ENCODE results near the gene GUCA2A.

DNA sequence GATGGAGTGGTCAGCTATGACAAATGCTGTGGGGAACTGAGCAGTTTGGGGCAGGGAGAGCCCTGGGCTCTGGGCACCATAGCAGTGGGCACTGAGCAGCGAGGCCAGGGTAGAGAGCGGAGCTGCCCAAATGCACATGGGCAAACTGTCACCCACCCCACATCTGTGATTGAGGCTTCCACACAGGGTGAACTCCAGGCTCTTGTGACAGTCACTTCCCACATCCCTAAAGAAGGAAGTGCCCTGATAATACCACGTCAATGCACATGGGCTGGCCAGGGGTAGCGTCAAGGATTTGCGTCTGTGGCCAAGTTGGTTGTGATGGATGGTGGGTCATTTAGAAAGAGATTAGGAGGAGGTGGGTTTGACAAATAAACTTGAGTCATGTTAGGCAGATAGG, 13.9 kb downstream of the GUCA2A start:
- TF ChIP-seq, protein P1, sequence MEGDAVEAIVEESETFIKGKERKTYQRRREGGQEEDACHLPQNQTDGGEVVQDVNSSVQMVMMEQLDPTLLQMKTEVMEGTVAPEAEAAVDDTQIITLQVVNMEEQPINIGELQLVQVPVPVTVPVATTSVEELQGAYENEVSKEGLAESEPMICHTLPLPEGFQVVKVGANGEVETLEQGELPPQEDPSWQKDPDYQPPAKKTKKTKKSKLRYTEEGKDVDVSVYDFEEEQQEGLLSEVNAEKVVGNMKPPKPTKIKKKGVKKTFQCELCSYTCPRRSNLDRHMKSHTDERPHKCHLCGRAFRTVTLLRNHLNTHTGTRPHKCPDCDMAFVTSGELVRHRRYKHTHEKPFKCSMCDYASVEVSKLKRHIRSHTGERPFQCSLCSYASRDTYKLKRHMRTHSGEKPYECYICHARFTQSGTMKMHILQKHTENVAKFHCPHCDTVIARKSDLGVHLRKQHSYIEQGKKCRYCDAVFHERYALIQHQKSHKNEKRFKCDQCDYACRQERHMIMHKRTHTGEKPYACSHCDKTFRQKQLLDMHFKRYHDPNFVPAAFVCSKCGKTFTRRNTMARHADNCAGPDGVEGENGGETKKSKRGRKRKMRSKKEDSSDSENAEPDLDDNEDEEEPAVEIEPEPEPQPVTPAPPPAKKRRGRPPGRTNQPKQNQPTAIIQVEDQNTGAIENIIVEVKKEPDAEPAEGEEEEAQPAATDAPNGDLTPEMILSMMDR (conservative IDR thresholded peaks at IDR 0.05; ENCODE audit: low read depth, low read length): no peak
- TF ChIP-seq RCOR1 (IDR thresholded peaks at IDR 0.05; ENCODE audit: insufficient replicate concordance, low read length): no peak
- no peak for TF ChIP-seq POLR2A (IDR thresholded peaks at IDR 0.05; ENCODE audit: low read depth, low read length)
- no peak for TF ChIP-seq NFE2L2 (IDR thresholded peaks at IDR 0.05; ENCODE audit: low read depth, low read length)
- TF ChIP-seq CHD1 (IDR thresholded peaks at IDR 0.05; ENCODE audit: low read depth, low read length): no peak
- TF ChIP-seq RAD21 (IDR thresholded peaks at IDR 0.05; ENCODE audit: low read length): no peak
- no peak for TF ChIP-seq BHLHE40 (IDR thresholded peaks at IDR 0.05; ENCODE audit: low read depth, low read length)
- no peak for TF ChIP-seq MXI1 (IDR thresholded peaks at IDR 0.05; ENCODE audit: borderline replicate concordance, low read depth, low read length)
- no peak for TF ChIP-seq CEBPB (IDR thresholded peaks at IDR 0.05; ENCODE audit: low read depth, low read length)
- no peak for TF ChIP-seq MAZ (IDR thresholded peaks at IDR 0.05; ENCODE audit: borderline replicate concordance, low read depth, low read length)
- TF ChIP-seq, protein P2, sequence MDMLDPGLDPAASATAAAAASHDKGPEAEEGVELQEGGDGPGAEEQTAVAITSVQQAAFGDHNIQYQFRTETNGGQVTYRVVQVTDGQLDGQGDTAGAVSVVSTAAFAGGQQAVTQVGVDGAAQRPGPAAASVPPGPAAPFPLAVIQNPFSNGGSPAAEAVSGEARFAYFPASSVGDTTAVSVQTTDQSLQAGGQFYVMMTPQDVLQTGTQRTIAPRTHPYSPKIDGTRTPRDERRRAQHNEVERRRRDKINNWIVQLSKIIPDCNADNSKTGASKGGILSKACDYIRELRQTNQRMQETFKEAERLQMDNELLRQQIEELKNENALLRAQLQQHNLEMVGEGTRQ (IDR thresholded peaks at IDR 0.05; ENCODE audit: low read depth, low read length): no peak
- TF ChIP-seq SMC3 (IDR thresholded peaks at IDR 0.05; ENCODE audit: low read depth, low read length): no peak
- TF ChIP-seq RFX5 (IDR thresholded peaks at IDR 0.05; ENCODE audit: low read depth, low read length): no peak
- no peak for TF ChIP-seq MAFK (IDR thresholded peaks at IDR 0.05; ENCODE audit: low read depth, low read length)

All from IMR-90 (cell line).